HCT116 (cell line): ENCODE data around the gene CACNA2D3. TPM values are rescaled to one million over a fixed set of nuclear protein-coding genes. Genes with fewer than 3 reads are reported as not detected.

Source experiments
- ATAC-seq: fragments of 200-7000 bp; cut with Tn5 transposase; 2 replicates; pipeline ENCODE4 v1.9.1; 2020; ENCODE audit warnings: mild to moderate bottlenecking, moderate library complexity
- BruUV-seq: library from RNA; stranded (reverse); fragments of 400-500 nt; replicated peaks from 2 replicates; lab custom pipeline; 2021; lab: Mats Ljungman, UMichigan
- CTCF ChIA-PET: fragments of 300-600 bp; sonication (Branson Sonifier 250); formaldehyde crosslinking; loops from one replicate; lab custom pipeline; 2021; ENCODE audit warnings: antibody characterized with exemption; lab: Charles Lee
- POLR2A ChIA-PET: fragments of 300-600, 350-600 bp; sonication (Branson Sonifier 250); formaldehyde crosslinking; loops from one replicate; lab custom pipeline; 2021; ENCODE audit warnings: antibody characterized with exemption; lab: Charles Lee
- RAD21 ChIA-PET, 2 experiments: fragments of 300-600 bp; sonication (Branson Sonifier 250); formaldehyde crosslinking; loops; one replicate each; lab custom pipeline; 2023; ENCODE audit warnings: low total read pairs in 2 of 2; ENCODE audit not compliant: uncharacterized antibody in 2 of 2, unreplicated experiment in 2 of 2, low non-redundant PET in 1 of 2; lab: Charles Lee
- DNase-seq: peaks from one replicate; pipeline ENCODE4 v3.0.0-alpha.2; 2010; ENCODE audit warnings: low read depth, low spot score
- H2AFZ ChIP-seq: fragments of 200-600 bp; shearing (Covaris generic), sonication (generic); 2 replicates; pipeline ENCODE4 v1.6.1; 2017; ENCODE audit warnings: low read depth, mixed run types, mixed read lengths, antibody characterized with exemption, low read length; ENCODE audit not compliant: poor library complexity, severe bottlenecking
- H3K27ac ChIP-seq: 2 replicates; pipeline ENCODE4 v1.5.1; 2012; ENCODE audit warnings: low read depth, low read length
- H3K27me3 ChIP-seq: fragments of 200-600 bp; sonication (generic); 2 replicates; pipeline ENCODE4 v1.6.1; 2016; ENCODE audit warnings: mixed run types, low read length, mixed read lengths; ENCODE audit not compliant: insufficient read depth
- H3K36me3 ChIP-seq, 2 experiments: fragments of 200-500 bp in 1 of 2; fragments of 200-600 bp in 1 of 2; sonication (Bioruptor generic) in 1 of 2; sonication (generic) in 1 of 2; 2 replicates each; pipeline versions ENCODE4 v1.5.1 to v1.6.1; 2014 to 2016; ENCODE audit warnings: low read length in 2 of 2, inconsistent platforms in 1 of 2, mixed read lengths in 1 of 2, mixed run types in 1 of 2; ENCODE audit not compliant: insufficient read depth in 2 of 2, control insufficient read depth in 1 of 2
- H3K4me1 ChIP-seq, 2 experiments: fragments of 200-600 bp in 1 of 2; sonication (generic) in 1 of 2; 2 replicates each; pipeline versions ENCODE4 v1.5.1 to v1.6.1; 2012 to 2017; ENCODE audit warnings: low read length in 2 of 2, inconsistent platforms in 1 of 2, mild to moderate bottlenecking in 1 of 2, mixed read lengths in 1 of 2, mixed run types in 1 of 2, moderate library complexity in 1 of 2; ENCODE audit not compliant: insufficient read depth in 2 of 2, control insufficient read depth in 1 of 2
- H3K4me2 ChIP-seq: fragments of 200-600 bp; sonication (generic); 2 replicates; pipeline ENCODE4 v1.6.1; 2017; ENCODE audit warnings: mixed run types, low read length, mixed read lengths
- H3K4me3 ChIP-seq, 2 experiments: fragments of 200-600 bp in 1 of 2; sonication (generic) in 1 of 2; replicated peaks in 1 of 2; 2 replicates each; pipeline ENCODE4 v1.5.1; 2011 to 2016; ENCODE audit warnings: low read length in 2 of 2, control low read depth in 1 of 2, low read depth in 1 of 2, mild to moderate bottlenecking in 1 of 2, mixed read lengths in 1 of 2, mixed run types in 1 of 2
- H3K79me2 ChIP-seq: fragments of 200-600 bp; sonication (generic); 2 replicates; pipeline ENCODE4 v1.6.1; 2017; ENCODE audit warnings: mild to moderate bottlenecking, mixed run types, low read length, moderate library complexity, mixed read lengths; ENCODE audit not compliant: insufficient read depth
- H3K9ac ChIP-seq: fragments of 200-600 bp; sonication (generic); 2 replicates; pipeline ENCODE4 v1.6.1; 2016; ENCODE audit warnings: low read length, mixed read lengths
- H3K9me2 ChIP-seq: fragments of 200-600 bp; sonication (generic), shearing (Covaris generic); 2 replicates; pipeline ENCODE4 v1.6.1; 2017; ENCODE audit warnings: mixed run types, mild to moderate bottlenecking, moderate library complexity; ENCODE audit not compliant: insufficient read depth
- H3K9me3 ChIP-seq, 2 experiments: fragments of 200-500 bp in 1 of 2; fragments of 200-600 bp in 1 of 2; sonication (Bioruptor generic) in 1 of 2; sonication (generic) in 1 of 2; 2 replicates each; pipeline ENCODE4 v1.6.1; 2014 to 2017; ENCODE audit warnings: low read length in 2 of 2, mixed read lengths in 2 of 2, inconsistent platforms in 1 of 2, low read depth in 1 of 2, mild to moderate bottlenecking in 1 of 2, mixed run types in 1 of 2, moderate library complexity in 1 of 2; ENCODE audit not compliant: control insufficient read depth in 1 of 2, insufficient read depth in 1 of 2
- H4K20me1 ChIP-seq: fragments of 200-600 bp; sonication (generic), shearing (Covaris generic); 2 replicates; pipeline ENCODE4 v1.6.1; 2017; ENCODE audit warnings: mixed run types, mild to moderate bottlenecking, moderate library complexity; ENCODE audit not compliant: insufficient read depth
- CBX3 ChIP-seq: IDR thresholded peaks from 2 replicates; pipeline ENCODE4 v1.6.1; 2012; ENCODE audit warnings: low read depth
- EGR1 ChIP-seq: IDR thresholded peaks from 2 replicates; pipeline ENCODE4 v1.6.1; 2012; ENCODE audit warnings: low read depth
- ELF1 ChIP-seq: IDR thresholded peaks from 2 replicates; pipeline ENCODE4 v1.6.1; 2012; ENCODE audit warnings: low read depth, borderline replicate concordance
- EZH2 ChIP-seq: fragments of 200-600 bp; sonication (generic); IDR thresholded peaks from 2 replicates; pipeline ENCODE4 v1.6.1; 2017; ENCODE audit warnings: antibody characterized with exemption, mixed run types
- POLR2A ChIP-seq: IDR thresholded peaks from 2 replicates; pipeline ENCODE4 v1.7.0; 2011; ENCODE audit warnings: borderline replicate concordance; ENCODE audit not compliant: insufficient read depth, insufficient read length; ENCODE audit errors: extremely low read depth
- POLR2AphosphoS5 ChIP-seq: IDR thresholded peaks from 2 replicates; pipeline ENCODE4 v1.6.1; 2011; ENCODE audit warnings: mild to moderate bottlenecking, low read depth, low read length, moderate library complexity
- SIN3A ChIP-seq: IDR thresholded peaks from 2 replicates; pipeline ENCODE4 v1.6.1; 2012; ENCODE audit warnings: low read depth
- SP1 ChIP-seq: IDR thresholded peaks from 2 replicates; pipeline ENCODE4 v1.6.1; 2012; ENCODE audit warnings: low read depth
- SRF ChIP-seq: IDR thresholded peaks from 2 replicates; pipeline ENCODE4 v1.6.1; 2012; ENCODE audit warnings: low read depth
- TCF7L2 ChIP-seq: IDR thresholded peaks from 2 replicates; pipeline ENCODE4 v1.7.0; 2011; ENCODE audit warnings: borderline replicate concordance, inconsistent platforms; ENCODE audit not compliant: insufficient read depth, insufficient read length; ENCODE audit errors: extremely low read depth
- YY1 ChIP-seq: IDR thresholded peaks from 2 replicates; pipeline ENCODE4 v1.6.1; 2011; ENCODE audit warnings: low read length, low read depth, moderate library complexity, mild to moderate bottlenecking; ENCODE audit not compliant: insufficient replicate concordance; ENCODE audit errors: extremely low read depth
- ZNF274 ChIP-seq: fragments of 200-500 bp; sonication (Bioruptor generic); IDR thresholded peaks from 2 replicates; pipeline ENCODE4 v1.6.1; 2014; ENCODE audit warnings: mild to moderate bottlenecking, low read depth, low read length, inconsistent platforms
- intact Hi-C: fragments of 100-400 bp; cut with micrococcal nuclease; formaldehyde crosslinking; loops from 2 replicates; pipeline ENCODE4 v1.10.0; 2022
- total RNA-seq: library from RNA; stranded (reverse); gene quantifications from one replicate; pipeline ENCODE4 v1.2.1, GENCODE V29; 2021; ENCODE audit not compliant: unreplicated experiment
- TF ChIP-seq, protein P1 (sequence below): IDR thresholded peaks from 2 replicates; pipeline ENCODE4 v1.6.1; 2012
- TF ChIP-seq, protein P2 (sequence below): IDR thresholded peaks from 2 replicates; pipeline ENCODE4 v1.6.1; 2011; ENCODE audit warnings: mild to moderate bottlenecking, low read length, moderate library complexity; ENCODE audit not compliant: insufficient replicate concordance; ENCODE audit errors: extremely low read depth

Gene CACNA2D3
- total RNA-seq, 1 experiment from 2014 or later = 0.20 TPM

DNA sequence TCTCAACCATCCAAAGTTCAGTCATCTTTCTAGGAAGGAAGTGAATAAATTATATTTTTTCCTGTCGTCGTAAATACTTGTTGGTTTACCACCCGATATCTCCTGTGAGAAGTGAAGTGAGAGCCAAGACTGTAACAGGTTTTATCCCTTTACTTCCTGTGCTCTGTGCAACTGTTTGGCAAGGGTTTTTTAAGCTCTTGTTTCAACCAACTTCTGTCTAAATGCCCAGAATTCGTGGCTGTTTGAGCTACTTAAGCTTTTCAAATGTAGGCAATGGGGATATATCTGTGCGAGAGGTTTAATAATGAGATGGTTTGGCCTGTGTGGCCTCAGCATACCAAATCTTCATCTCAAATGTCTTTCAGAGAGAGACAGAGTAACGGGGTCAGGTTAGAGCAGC is 670.8 kb downstream of the CACNA2D3 start:
- H4K20me1 ChIP-seq = no peaks in the 10 kb centered on the region

DNA sequence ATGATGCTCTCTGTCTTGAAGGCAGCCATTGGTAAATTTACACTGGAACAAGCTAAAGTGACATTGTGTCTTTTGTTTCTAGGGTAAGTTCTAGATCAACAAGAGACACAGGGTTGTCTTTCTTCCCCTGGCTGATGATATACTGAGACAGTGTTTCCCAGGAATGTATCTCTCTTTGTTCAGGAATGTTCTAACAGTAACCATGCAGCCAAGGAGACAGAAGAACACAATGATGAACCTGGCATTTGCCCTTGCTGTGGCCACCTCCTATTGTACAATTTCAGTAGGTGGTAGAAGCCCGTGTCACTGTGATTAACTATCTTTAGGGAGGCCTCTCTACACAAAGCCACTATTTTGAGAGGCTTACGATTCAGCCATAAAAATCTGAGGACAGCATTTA is 674.8 kb downstream of the CACNA2D3 start:
- Histone ChIP-seq H3K9me3 (peaks cover 0 to 3% of the 10 kb centered on the region in 2 experiments; a peak in 2 of 4 replicates), H3K4me1 (no peaks in the 10 kb centered on the region), H3K4me3 (no peak overlapping the region), H3K9ac (no peak overlapping the region), H3K36me3 (no peaks in the 10 kb centered on the region), H3K4me2 (no peak overlapping the region), H2AFZ (no peak overlapping the region), H3K27ac (no peak overlapping the region), H3K79me2 (no peaks in the 10 kb centered on the region), H3K9me2 (no peaks in the 10 kb centered on the region), H3K27me3 (no peaks in the 10 kb centered on the region), H4K20me1 (no peaks in the 10 kb centered on the region)
- DNase-seq = no peak
- POLR2A ChIA-PET = no interaction called here
- BruUV-seq = no TSS peak
- RAD21 ChIA-PET = no interaction called here
- CTCF ChIA-PET = no interaction called here
- intact Hi-C loops = no loop called here
- TF ChIP-seq EGR1 (no peak), ELF1 (no peak), POLR2AphosphoS5 (no peak), ZNF274 (no peak), EZH2 (no peak), SRF (no peak), YY1 (no peak), CBX3 (no peak), SIN3A (no peak), SP1 (no peak), POLR2A (no peak)
- TF ChIP-seq, protein P1, sequence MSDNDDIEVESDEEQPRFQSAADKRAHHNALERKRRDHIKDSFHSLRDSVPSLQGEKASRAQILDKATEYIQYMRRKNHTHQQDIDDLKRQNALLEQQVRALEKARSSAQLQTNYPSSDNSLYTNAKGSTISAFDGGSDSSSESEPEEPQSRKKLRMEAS = no peak
- TF ChIP-seq, protein P2, sequence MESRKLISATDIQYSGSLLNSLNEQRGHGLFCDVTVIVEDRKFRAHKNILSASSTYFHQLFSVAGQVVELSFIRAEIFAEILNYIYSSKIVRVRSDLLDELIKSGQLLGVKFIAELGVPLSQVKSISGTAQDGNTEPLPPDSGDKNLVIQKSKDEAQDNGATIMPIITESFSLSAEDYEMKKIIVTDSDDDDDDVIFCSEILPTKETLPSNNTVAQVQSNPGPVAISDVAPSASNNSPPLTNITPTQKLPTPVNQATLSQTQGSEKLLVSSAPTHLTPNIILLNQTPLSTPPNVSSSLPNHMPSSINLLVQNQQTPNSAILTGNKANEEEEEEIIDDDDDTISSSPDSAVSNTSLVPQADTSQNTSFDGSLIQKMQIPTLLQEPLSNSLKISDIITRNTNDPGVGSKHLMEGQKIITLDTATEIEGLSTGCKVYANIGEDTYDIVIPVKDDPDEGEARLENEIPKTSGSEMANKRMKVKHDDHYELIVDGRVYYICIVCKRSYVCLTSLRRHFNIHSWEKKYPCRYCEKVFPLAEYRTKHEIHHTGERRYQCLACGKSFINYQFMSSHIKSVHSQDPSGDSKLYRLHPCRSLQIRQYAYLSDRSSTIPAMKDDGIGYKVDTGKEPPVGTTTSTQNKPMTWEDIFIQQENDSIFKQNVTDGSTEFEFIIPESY = no peak
- ATAC-seq = no peak

More for the DNA sequence above, 670.8 kb downstream of the CACNA2D3 start:
- POLR2A ChIA-PET = no interaction called here
- ATAC-seq (no peak), DNase-seq (no peak)
- no peak overlapping the region for H2AFZ ChIP-seq
- H3K79me2 ChIP-seq = no peaks in the 10 kb centered on the region
- CTCF ChIA-PET = no interaction called here
- RAD21 ChIA-PET = no interaction called here
- no peak overlapping the region for H3K9ac ChIP-seq
- no peaks in the 10 kb centered on the region for H3K4me1 ChIP-seq
- TF ChIP-seq TCF7L2 = no peak
- BruUV-seq = no TSS peak
- H3K27me3 ChIP-seq = no peaks in the 10 kb centered on the region
- no peaks in the 10 kb centered on the region for H3K9me2 ChIP-seq
- intact Hi-C loops = no loop called here
- no peak overlapping the region for H3K4me3 ChIP-seq
- H3K4me2 ChIP-seq = no peak overlapping the region
- no peak overlapping the region for H3K27ac ChIP-seq
- H3K9me3 ChIP-seq = peaks cover 0 to 10% of the 10 kb centered on the region in 2 experiments; a peak in 1 of 4 replicates
- no peaks in the 10 kb centered on the region for H3K36me3 ChIP-seq
